HG02884 (cell line): ENCODE measurements around the gene CBX3.
"Not testable (repeated sequence)": the region's sequence is repeated elsewhere in the genome, so short reads cannot be mapped to it uniquely, and the experiment has no call there.

Source experiments
- ATAC-seq: cut with Tn5 transposase; IDR thresholded peaks from one replicate; pipeline ENCODE4 v1.9.1; 2021; ENCODE audit warnings: mild to moderate bottlenecking, moderate library complexity; ENCODE audit not compliant: unreplicated experiment

The CBX3 gene

GRCh38 chr7:26187380-26188205, 14.0 kb upstream of the CBX3 start:
- ATAC-seq = no peak

GRCh38 chr7:26188206-26188956, 13.2 kb upstream of the CBX3 start:
- ATAC-seq = no peak

- no peak for ATAC-seq
Measured at GRCh38 chr7:26188957-26189541, 12.5 kb upstream of the CBX3 start.

- ATAC-seq = no peak
Measured at GRCh38 chr7:26189697-26190096, 11.8 kb upstream of the CBX3 start.

GRCh38 chr7:26190417-26190869, 11.1 kb upstream of the CBX3 start:
- no peak for ATAC-seq

GRCh38 chr7:26191233-26191973, 10.1 kb upstream of the CBX3 start:
- no peak for ATAC-seq

- no peak for ATAC-seq
Measured at GRCh38 chr7:26191974-26192479, 9.5 kb upstream of the CBX3 start.

GRCh38 chr7:26192485-26193087, 9.0 kb upstream of the CBX3 start:
- no peak for ATAC-seq

- ATAC-seq = no peak
Measured at GRCh38 chr7:26193432-26194207, 7.9 kb upstream of the CBX3 start.

- ATAC-seq = not testable (repeated sequence)
Measured at GRCh38 chr7:26194764-26195163, 6.8 kb upstream of the CBX3 start.

- ATAC-seq = no peak
Measured at GRCh38 chr7:26195182-26195581, 6.4 kb upstream of the CBX3 start.

- no peak for ATAC-seq
Measured at GRCh38 chr7:26195867-26196657, 5.5 kb upstream of the CBX3 start.

GRCh38 chr7:26197153-26198115, 4.1 kb upstream of the CBX3 start:
- no peak for ATAC-seq

GRCh38 chr7:26198133-26198780, 3.3 kb upstream of the CBX3 start:
- ATAC-seq = no peak

GRCh38 chr7:26198781-26199169, 2.8 kb upstream of the CBX3 start:
- ATAC-seq = no peak

GRCh38 chr7:26199301-26200037, 2.1 kb upstream of the CBX3 start:
- no peak for ATAC-seq

GRCh38 chr7:26200038-26200443, 1.5 kb upstream of the CBX3 start:
- ATAC-seq = no peak
